Measurements from ENCODE around the gene TSBP1. TPM values are rescaled to one million over a fixed set of nuclear protein-coding genes. Genes with fewer than 3 reads are reported as not detected.

Gene TSBP1
- total and polyA plus RNA-seq, 9 of the 15 experiments (the other 6 are each of a cell fraction or from before 2014, with no cell fraction given): not detected

DNA sequence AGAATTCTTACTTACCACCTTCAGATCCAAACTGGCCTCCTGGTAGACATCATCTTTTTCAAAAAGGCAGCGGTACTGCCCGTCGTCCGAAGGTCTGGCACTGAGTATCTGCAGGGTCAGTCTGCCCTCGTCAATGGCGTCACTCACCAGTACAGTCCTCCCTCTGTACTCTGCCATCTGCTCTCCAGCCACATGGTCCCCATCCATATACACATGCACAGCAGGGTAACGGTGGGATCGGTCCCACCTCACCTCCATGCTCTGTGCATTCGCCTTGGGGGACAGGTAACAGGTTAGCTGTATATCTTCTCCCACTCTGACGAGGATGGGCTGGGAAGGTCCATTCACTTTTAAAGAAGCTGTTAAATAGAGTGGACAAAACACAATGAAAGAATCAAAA, 24.3 kb upstream of the TSBP1 start:
- intact Hi-C loops (cut with micrococcal nuclease): no loop called here

More for the DNA sequence above, 24.3 kb upstream of the TSBP1 start:
- Histone ChIP-seq H3K4me1 (replicated peaks in 1 of 2; ENCODE audit: control insufficient read depth in 2 of 2, insufficient read depth in 2 of 2, low read length in 2 of 2) (no peaks in the 10 kb centered on the region), H3K36me3 (ENCODE audit: control insufficient read depth, insufficient read depth, low read length) (no peaks in the 10 kb centered on the region), H3K9me3 (replicated peaks; ENCODE audit: control insufficient read depth, insufficient read depth, low read depth, low read length) (no peaks in the 10 kb centered on the region), H3K4me2 (ENCODE audit: insufficient read depth, low read length) (no peak overlapping the region), H2AFZ (ENCODE audit: low read depth, low read length) (no peak overlapping the region), H3K27me3 (ENCODE audit: control insufficient read depth in 2 of 2, insufficient read depth in 2 of 2, low read length in 2 of 2) (peaks cover 12 to 20% of the 10 kb centered on the region in 2 experiments), H3K4me3 (no peak overlapping the region), H3K27ac (ENCODE audit: extremely low read depth, low read depth, low read length) (no peak overlapping the region), H3K9me1 (ENCODE audit: control insufficient read depth, insufficient read depth, low read length) (no peaks in the 10 kb centered on the region), H3K9ac (ENCODE audit: insufficient read depth in 1 of 2, low read depth in 2 of 2, low read length in 2 of 2) (no peak overlapping the region), H4K20me1 (replicated peaks; ENCODE audit: control insufficient read depth, insufficient read depth, low read length) (no peaks in the 10 kb centered on the region), H3K79me2 (ENCODE audit: control insufficient read depth, insufficient read depth, low read length) (no peaks in the 10 kb centered on the region)
- in situ Hi-C loops (cut with MboI): no loop called here
- ChIA-PET POLR2A (no interaction called here), CTCF (ENCODE audit: low intra/inter-chr PET ratio) (no interaction called here)
- DNase-seq (ENCODE audit: extremely low read depth in 1 of 4, low spot score in 3 of 4): no peak
- no TSS peak for BruUV-seq (replicated peaks)
- TF ChIP-seq CBX5 (IDR thresholded peaks at IDR 0.05; ENCODE audit: borderline replicate concordance, low read depth) (no peak), C11orf30 (IDR thresholded peaks at IDR 0.05; ENCODE audit: low read depth) (no peak), SAP30 (IDR thresholded peaks at IDR 0.05; ENCODE audit: borderline replicate concordance, insufficient read depth, low read depth, low read length, poor library complexity, severe bottlenecking) (no peak), KLF13 (tag; IDR thresholded peaks at IDR 0.05; ENCODE audit: borderline replicate concordance, low read depth) (no peak), FOXM1 (IDR thresholded peaks at IDR 0.05; ENCODE audit: low read depth) (no peak), FOXM1 (CRISPR knock-in tag; IDR thresholded peaks at IDR 0.05; ENCODE audit: low read depth) (no peak), GATAD2B (IDR thresholded peaks at IDR 0.05; ENCODE audit: borderline replicate concordance) (no peak), HNRNPL (IDR thresholded peaks at IDR 0.05; ENCODE audit: low read depth, low read length) (no peak), ZEB2 (IDR thresholded peaks at IDR 0.05) (no peak), FUS (optimal IDR thresholded peaks at IDR 0.05; ENCODE audit: low read depth, low read length) (no peak)
- TF ChIP-seq, protein P1, sequence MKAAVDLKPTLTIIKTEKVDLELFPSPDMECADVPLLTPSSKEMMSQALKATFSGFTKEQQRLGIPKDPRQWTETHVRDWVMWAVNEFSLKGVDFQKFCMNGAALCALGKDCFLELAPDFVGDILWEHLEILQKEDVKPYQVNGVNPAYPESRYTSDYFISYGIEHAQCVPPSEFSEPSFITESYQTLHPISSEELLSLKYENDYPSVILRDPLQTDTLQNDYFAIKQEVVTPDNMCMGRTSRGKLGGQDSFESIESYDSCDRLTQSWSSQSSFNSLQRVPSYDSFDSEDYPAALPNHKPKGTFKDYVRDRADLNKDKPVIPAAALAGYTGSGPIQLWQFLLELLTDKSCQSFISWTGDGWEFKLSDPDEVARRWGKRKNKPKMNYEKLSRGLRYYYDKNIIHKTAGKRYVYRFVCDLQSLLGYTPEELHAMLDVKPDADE (conservative IDR thresholded peaks at IDR 0.05; ENCODE audit: control insufficient read depth, low read depth, low read length): no peak
- FAIRE-seq: no peak
- ATAC-seq: no peak
- 1% methylated on average over 10 of the region's 10 CpGs for WGBS (ENCODE audit: insufficient coverage, low coverage, missing lambda C conversion rate)

Measured in K562 (cell line).